ENCODE results near the gene ZNF597. TPM values are rescaled to one million over a fixed set of nuclear protein-coding genes. Genes with fewer than 3 reads are reported as not detected.

ZNF597 gene
- total and polyA plus RNA-seq, 2 experiments from 2014 or later: 1.2 to 2.4 TPM

DNA sequence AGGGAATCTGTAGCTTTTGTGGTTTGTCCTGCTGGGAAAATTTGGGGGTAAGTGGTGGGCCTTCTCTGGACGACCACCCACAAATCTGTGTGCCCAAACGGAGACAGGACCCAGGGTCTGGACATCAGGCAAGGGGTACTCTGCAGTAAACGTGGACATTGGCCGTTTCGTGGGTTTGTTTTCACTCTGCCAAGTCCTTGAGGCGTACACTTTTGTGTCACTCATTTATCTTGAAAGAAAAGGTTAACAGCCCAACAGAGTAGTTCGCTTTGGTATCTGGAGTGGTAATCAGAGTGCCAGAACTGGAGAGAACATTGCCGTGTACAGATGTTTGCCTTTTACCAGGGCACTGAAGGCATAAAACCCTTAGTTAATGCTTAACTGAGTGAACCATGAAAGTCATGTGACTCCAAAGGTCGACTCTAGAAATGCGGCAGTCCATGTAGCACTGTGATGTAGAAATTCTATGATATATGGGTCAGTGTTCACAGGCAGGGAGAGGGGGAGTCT, 15.6 kb upstream of the ZNF597 start (continued):
- TF ChIP-seq STAT1 (IDR thresholded peaks at IDR 0.05; ENCODE audit: unreplicated experiment) (no peak), POLR2AphosphoS5 (IDR thresholded peaks at IDR 0.05; ENCODE audit: low read depth) (no peak)
- TF ChIP-seq, protein P1, sequence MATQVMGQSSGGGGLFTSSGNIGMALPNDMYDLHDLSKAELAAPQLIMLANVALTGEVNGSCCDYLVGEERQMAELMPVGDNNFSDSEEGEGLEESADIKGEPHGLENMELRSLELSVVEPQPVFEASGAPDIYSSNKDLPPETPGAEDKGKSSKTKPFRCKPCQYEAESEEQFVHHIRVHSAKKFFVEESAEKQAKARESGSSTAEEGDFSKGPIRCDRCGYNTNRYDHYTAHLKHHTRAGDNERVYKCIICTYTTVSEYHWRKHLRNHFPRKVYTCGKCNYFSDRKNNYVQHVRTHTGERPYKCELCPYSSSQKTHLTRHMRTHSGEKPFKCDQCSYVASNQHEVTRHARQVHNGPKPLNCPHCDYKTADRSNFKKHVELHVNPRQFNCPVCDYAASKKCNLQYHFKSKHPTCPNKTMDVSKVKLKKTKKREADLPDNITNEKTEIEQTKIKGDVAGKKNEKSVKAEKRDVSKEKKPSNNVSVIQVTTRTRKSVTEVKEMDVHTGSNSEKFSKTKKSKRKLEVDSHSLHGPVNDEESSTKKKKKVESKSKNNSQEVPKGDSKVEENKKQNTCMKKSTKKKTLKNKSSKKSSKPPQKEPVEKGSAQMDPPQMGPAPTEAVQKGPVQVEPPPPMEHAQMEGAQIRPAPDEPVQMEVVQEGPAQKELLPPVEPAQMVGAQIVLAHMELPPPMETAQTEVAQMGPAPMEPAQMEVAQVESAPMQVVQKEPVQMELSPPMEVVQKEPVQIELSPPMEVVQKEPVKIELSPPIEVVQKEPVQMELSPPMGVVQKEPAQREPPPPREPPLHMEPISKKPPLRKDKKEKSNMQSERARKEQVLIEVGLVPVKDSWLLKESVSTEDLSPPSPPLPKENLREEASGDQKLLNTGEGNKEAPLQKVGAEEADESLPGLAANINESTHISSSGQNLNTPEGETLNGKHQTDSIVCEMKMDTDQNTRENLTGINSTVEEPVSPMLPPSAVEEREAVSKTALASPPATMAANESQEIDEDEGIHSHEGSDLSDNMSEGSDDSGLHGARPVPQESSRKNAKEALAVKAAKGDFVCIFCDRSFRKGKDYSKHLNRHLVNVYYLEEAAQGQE (IDR thresholded peaks at IDR 0.05; ENCODE audit: unreplicated experiment): no peak

DNA sequence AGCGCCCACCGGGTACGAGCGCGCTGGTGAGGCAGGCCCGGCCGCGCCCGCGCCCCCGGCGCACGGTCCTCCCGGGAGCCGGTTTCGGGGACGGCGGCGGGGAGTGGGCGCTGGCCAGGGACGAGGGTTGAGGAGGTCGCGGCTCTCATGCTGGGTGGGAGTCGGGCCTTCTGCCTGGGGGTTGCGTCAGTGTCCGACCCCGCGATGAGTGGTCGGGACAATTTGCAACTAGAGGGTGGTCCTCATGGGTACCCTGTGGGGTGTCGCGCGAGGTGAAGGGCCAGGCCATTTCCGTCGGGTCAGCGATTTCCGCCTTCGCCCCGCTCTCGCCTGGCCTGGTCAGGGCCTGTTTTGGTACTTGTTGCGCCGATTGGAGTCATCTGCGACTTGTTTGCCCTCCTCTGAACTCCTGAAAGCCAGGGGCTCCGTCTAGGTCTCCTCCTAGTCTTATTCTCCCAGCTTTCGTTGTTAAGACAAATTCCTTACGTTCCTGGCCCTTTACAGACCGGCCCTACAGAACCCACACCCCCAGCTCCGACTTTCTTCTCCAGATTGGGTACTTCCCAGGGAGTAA, 15.1 kb upstream of the ZNF597 start:
- no peaks in the 10 kb centered on the region for H3K27me3 ChIP-seq (ENCODE audit: insufficient read depth)
- H3K9me3 Mint-ChIP-seq: no peaks in the 10 kb centered on the region
- H3K27me3 Mint-ChIP-seq (ENCODE audit: insufficient read depth, low read depth, poor library complexity): peaks cover 17% of the 10 kb centered on the region
- peaks cover 34% of the 10 kb centered on the region for H3K4me1 Mint-ChIP-seq
- peak; percentile 79 for DNase-seq (ENCODE audit: low spot score)
- peaks cover 46% of the 10 kb centered on the region for H3K79me2 ChIP-seq (replicated peaks; ENCODE audit: insufficient read depth)
- H3K27ac ChIP-seq (ENCODE audit: low read depth): peak overlapping the region; percentile 92
- peak overlapping the region; percentile 93 for H3K4me3 Mint-ChIP-seq
- H2AFZ ChIP-seq: no peak overlapping the region
- no peaks in the 10 kb centered on the region for H3K36me3 Mint-ChIP-seq (ENCODE audit: low read depth)
- peak overlapping the region; percentile 83 for H3K4me2 ChIP-seq
- H4K20me1 ChIP-seq (replicated peaks; ENCODE audit: insufficient read depth): peaks cover 30% of the 10 kb centered on the region
- H3K9me2 ChIP-seq (ENCODE audit: insufficient read depth): no peaks in the 10 kb centered on the region
- H3K27ac Mint-ChIP-seq: peak overlapping the region; percentile 93
- H3K4me1 ChIP-seq (ENCODE audit: insufficient read depth): peaks cover 41% of the 10 kb centered on the region
- H3F3A ChIP-seq (replicated peaks; ENCODE audit: low read depth): peaks cover 11% of the 10 kb centered on the region
- ATAC-seq: peak; percentile 13
- no peaks in the 10 kb centered on the region for H3K36me3 ChIP-seq (ENCODE audit: insufficient read depth)
- H3K4me3 ChIP-seq: peak overlapping the region; percentile 89
- TF ChIP-seq ZNF114 (CRISPR knock-in tag; IDR thresholded peaks at IDR 0.05) (no peak), STAT1 (IDR thresholded peaks at IDR 0.05; ENCODE audit: unreplicated experiment) (no peak), NANOG (IDR thresholded peaks at IDR 0.05; ENCODE audit: borderline replicate concordance) (no peak), CREB1 (CRISPR knock-in tag; IDR thresholded peaks at IDR 0.05; ENCODE audit: low read depth) (no peak), ZNF331 (CRISPR knock-in tag; IDR thresholded peaks at IDR 0.05; ENCODE audit: low read depth) (no peak), JUNB (IDR thresholded peaks at IDR 0.05; ENCODE audit: unreplicated experiment) (no peak), EZH2 (IDR thresholded peaks at IDR 0.05; ENCODE audit: low read depth, unreplicated experiment) (no peak), EZH2phosphoT487 (IDR thresholded peaks at IDR 0.05; ENCODE audit: unreplicated experiment) (no peak)
- TF ChIP-seq, protein P2, sequence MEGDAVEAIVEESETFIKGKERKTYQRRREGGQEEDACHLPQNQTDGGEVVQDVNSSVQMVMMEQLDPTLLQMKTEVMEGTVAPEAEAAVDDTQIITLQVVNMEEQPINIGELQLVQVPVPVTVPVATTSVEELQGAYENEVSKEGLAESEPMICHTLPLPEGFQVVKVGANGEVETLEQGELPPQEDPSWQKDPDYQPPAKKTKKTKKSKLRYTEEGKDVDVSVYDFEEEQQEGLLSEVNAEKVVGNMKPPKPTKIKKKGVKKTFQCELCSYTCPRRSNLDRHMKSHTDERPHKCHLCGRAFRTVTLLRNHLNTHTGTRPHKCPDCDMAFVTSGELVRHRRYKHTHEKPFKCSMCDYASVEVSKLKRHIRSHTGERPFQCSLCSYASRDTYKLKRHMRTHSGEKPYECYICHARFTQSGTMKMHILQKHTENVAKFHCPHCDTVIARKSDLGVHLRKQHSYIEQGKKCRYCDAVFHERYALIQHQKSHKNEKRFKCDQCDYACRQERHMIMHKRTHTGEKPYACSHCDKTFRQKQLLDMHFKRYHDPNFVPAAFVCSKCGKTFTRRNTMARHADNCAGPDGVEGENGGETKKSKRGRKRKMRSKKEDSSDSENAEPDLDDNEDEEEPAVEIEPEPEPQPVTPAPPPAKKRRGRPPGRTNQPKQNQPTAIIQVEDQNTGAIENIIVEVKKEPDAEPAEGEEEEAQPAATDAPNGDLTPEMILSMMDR (conservative IDR thresholded peaks at IDR 0.05; ENCODE audit: low read depth in 2 of 2): no peak
- TF ChIP-seq, protein P3, sequence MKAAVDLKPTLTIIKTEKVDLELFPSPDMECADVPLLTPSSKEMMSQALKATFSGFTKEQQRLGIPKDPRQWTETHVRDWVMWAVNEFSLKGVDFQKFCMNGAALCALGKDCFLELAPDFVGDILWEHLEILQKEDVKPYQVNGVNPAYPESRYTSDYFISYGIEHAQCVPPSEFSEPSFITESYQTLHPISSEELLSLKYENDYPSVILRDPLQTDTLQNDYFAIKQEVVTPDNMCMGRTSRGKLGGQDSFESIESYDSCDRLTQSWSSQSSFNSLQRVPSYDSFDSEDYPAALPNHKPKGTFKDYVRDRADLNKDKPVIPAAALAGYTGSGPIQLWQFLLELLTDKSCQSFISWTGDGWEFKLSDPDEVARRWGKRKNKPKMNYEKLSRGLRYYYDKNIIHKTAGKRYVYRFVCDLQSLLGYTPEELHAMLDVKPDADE (IDR thresholded peaks at IDR 0.05): no peak
- TF ChIP-seq, protein P4, sequence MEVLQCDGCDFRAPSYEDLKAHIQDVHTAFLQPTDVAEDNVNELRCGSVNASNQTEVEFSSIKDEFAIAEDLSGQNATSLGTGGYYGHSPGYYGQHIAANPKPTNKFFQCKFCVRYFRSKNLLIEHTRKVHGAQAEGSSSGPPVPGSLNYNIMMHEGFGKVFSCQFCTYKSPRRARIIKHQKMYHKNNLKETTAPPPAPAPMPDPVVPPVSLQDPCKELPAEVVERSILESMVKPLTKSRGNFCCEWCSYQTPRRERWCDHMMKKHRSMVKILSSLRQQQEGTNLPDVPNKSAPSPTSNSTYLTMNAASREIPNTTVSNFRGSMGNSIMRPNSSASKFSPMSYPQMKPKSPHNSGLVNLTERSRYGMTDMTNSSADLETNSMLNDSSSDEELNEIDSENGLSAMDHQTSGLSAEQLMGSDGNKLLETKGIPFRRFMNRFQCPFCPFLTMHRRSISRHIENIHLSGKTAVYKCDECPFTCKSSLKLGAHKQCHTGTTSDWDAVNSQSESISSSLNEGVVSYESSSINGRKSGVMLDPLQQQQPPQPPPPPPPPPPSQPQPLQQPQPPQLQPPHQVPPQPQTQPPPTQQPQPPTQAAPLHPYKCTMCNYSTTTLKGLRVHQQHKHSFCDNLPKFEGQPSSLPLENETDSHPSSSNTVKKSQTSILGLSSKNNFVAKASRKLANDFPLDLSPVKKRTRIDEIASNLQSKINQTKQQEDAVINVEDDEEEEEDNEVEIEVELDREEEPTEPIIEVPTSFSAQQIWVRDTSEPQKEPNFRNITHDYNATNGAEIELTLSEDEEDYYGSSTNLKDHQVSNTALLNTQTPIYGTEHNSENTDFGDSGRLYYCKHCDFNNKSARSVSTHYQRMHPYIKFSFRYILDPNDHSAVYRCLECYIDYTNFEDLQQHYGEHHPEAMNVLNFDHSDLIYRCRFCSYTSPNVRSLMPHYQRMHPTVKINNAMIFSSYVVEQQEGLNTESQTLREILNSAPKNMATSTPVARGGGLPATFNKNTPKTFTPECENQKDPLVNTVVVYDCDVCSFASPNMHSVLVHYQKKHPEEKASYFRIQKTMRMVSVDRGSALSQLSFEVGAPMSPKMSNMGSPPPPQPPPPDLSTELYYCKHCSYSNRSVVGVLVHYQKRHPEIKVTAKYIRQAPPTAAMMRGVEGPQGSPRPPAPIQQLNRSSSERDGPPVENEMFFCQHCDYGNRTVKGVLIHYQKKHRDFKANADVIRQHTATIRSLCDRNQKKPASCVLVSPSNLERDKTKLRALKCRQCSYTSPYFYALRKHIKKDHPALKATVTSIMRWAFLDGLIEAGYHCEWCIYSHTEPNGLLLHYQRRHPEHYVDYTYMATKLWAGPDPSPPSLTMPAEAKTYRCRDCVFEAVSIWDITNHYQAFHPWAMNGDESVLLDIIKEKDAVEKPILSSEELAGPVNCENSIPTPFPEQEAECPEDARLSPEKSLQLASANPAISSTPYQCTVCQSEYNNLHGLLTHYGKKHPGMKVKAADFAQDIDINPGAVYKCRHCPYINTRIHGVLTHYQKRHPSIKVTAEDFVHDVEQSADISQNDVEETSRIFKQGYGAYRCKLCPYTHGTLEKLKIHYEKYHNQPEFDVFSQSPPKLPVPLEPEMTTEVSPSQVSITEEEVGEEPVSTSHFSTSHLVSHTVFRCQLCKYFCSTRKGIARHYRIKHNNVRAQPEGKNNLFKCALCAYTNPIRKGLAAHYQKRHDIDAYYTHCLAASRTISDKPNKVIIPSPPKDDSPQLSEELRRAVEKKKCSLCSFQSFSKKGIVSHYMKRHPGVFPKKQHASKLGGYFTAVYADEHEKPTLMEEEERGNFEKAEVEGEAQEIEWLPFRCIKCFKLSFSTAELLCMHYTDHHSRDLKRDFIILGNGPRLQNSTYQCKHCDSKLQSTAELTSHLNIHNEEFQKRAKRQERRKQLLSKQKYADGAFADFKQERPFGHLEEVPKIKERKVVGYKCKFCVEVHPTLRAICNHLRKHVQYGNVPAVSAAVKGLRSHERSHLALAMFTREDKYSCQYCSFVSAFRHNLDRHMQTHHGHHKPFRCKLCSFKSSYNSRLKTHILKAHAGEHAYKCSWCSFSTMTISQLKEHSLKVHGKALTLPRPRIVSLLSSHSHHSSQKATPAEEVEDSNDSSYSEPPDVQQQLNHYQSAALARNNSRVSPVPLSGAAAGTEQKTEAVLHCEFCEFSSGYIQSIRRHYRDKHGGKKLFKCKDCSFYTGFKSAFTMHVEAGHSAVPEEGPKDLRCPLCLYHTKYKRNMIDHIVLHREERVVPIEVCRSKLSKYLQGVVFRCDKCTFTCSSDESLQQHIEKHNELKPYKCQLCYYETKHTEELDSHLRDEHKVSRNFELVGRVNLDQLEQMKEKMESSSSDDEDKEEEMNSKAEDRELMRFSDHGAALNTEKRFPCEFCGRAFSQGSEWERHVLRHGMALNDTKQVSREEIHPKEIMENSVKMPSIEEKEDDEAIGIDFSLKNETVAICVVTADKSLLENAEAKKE (CRISPR knock-in tag; IDR thresholded peaks at IDR 0.05): no peak

Measured in GM23338 (cell line).